Calu3 (cell line): ENCODE data around the gene STAT2. TPM values are rescaled to one million over a fixed set of nuclear protein-coding genes. Genes with fewer than 3 reads are reported as not detected.
"Not testable (repeated sequence)": the region's sequence is repeated elsewhere in the genome, so short reads cannot be mapped to it uniquely, and the experiment has no call there.

ENCODE experiments used
- BruUV-seq: library from RNA; stranded (reverse); fragments of 400-500 nt; replicated peaks from 2 replicates; lab custom pipeline; 2021; lab: Mats Ljungman, UMichigan
- CTCF ChIA-PET: fragments of 300-600 bp; sonication (Branson Sonifier 250); formaldehyde crosslinking; loops from one replicate; lab custom pipeline; 2022; ENCODE audit warnings: antibody characterized with exemption; lab: Charles Lee
- DNase-seq: peaks from one replicate; pipeline ENCODE4 v3.0.0; 2022
- H3K27ac Mint-ChIP-seq: one replicate; pipeline ENCODE4 v1.8.0; 2022; ENCODE audit warnings: mixed read lengths; ENCODE audit not compliant: unreplicated experiment
- H3K27me3 Mint-ChIP-seq: one replicate; pipeline ENCODE4 v1.8.0; 2022; ENCODE audit warnings: mixed read lengths; ENCODE audit not compliant: unreplicated experiment
- H3K36me3 Mint-ChIP-seq: one replicate; pipeline ENCODE4 v1.8.0; 2022; ENCODE audit warnings: mild to moderate bottlenecking, moderate library complexity, mixed read lengths; ENCODE audit not compliant: insufficient read depth, unreplicated experiment
- H3K4me1 Mint-ChIP-seq: one replicate; pipeline ENCODE4 v1.8.0; 2022; ENCODE audit warnings: mild to moderate bottlenecking, low read depth, mixed read lengths; ENCODE audit not compliant: unreplicated experiment
- H3K4me3 Mint-ChIP-seq: one replicate; pipeline ENCODE4 v1.8.0; 2022; ENCODE audit warnings: mild to moderate bottlenecking, low read depth, moderate library complexity, mixed read lengths; ENCODE audit not compliant: unreplicated experiment
- H3K9me3 Mint-ChIP-seq: one replicate; pipeline ENCODE4 v1.8.0; 2022; ENCODE audit warnings: low read depth, mixed read lengths; ENCODE audit not compliant: unreplicated experiment
- CTCF ChIP-seq: fragments of 200-600 bp; IDR thresholded peaks from one replicate; pipeline ENCODE4 v1.8.0; 2022; ENCODE audit warnings: antibody characterized with exemption; ENCODE audit not compliant: unreplicated experiment
- intact Hi-C: fragments of 100-400 bp; cut with micrococcal nuclease; formaldehyde crosslinking; loops from one replicate; pipeline ENCODE4 v1.10.0; 2022; ENCODE audit not compliant: unreplicated experiment
- total RNA-seq: library from RNA; stranded (reverse); gene quantifications from 2 replicates; pipeline ENCODE4 v1.2.3, GENCODE V29; 2022

STAT2 gene
- total RNA-seq, 1 experiment from 2014 or later, result 127 TPM

- no peak for TF ChIP-seq CTCF
- no peaks in the 10 kb centered on the region for H3K36me3 Mint-ChIP-seq
- H3K27ac Mint-ChIP-seq, result no peak overlapping the region
- CTCF ChIA-PET, result no interaction called here
- H3K4me3 Mint-ChIP-seq, result no peak overlapping the region
- no peaks in the 10 kb centered on the region for H3K9me3 Mint-ChIP-seq
- intact Hi-C loops, result no loop called here
- DNase-seq, result no peak
- H3K4me1 Mint-ChIP-seq, result peaks cover 2% of the 10 kb centered on the region
- no peaks in the 10 kb centered on the region for H3K27me3 Mint-ChIP-seq
- BruUV-seq, result no TSS peak
These were observed 33.8 kb downstream of the STAT2 start for GRCh38 chr12:56326126-56326525.

- intact Hi-C loops, result no loop called here
- H3K4me1 Mint-ChIP-seq, result no peaks in the 10 kb centered on the region
- no TSS peak for BruUV-seq
- H3K9me3 Mint-ChIP-seq, result no peaks in the 10 kb centered on the region
- H3K27ac Mint-ChIP-seq, result no peak overlapping the region
- no peaks in the 10 kb centered on the region for H3K36me3 Mint-ChIP-seq
- H3K4me3 Mint-ChIP-seq, result no peak overlapping the region
- TF ChIP-seq CTCF, result no peak
- DNase-seq, result no peak
- CTCF ChIA-PET, result no interaction called here
- no peaks in the 10 kb centered on the region for H3K27me3 Mint-ChIP-seq
These were observed 35.7 kb downstream of the STAT2 start for GRCh38 chr12:56324206-56324605.

DNA sequence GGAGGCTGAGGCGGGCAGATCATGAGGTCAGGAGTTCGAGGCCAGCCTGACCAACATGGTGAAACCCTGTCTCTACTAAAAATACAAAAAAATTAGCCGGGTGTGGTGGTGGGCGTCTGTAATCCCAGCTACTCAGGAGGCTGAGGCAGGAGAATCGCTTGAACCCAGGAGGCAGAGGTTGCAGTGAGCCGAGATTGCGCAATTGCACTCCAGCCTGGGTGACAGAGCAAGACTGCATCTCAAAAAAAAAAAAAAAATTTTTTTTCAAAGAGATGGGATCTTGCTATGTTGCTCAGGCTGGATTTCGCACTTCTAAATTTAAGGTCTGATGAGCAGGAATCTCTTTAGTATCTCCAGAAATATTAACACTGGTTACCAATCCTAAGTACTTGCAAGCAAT is 38.3 kb downstream of the STAT2 start:
- H3K4me1 Mint-ChIP-seq, H3K27me3 Mint-ChIP-seq, H3K27ac Mint-ChIP-seq, H3K9me3 Mint-ChIP-seq, H3K4me3 Mint-ChIP-seq, H3K36me3 Mint-ChIP-seq, BruUV-seq, intact Hi-C loops, DNase-seq: not testable (repeated sequence)
- CTCF ChIA-PET, result interaction anchor here (0.7 to 1.2 kb wide), 2 partner anchors 13 to 143 kb away, joined by 3 to 4 read pairs; no protein-coding TSS in a partner anchor

- no peak for TF ChIP-seq CTCF
- no peak for DNase-seq
- Mint-ChIP-seq H3K36me3 (peaks cover 8% of the 10 kb centered on the region), H3K9me3 (no peaks in the 10 kb centered on the region), H3K4me3 (no peak overlapping the region), H3K4me1 (no peaks in the 10 kb centered on the region), H3K27ac (no peak overlapping the region), H3K27me3 (no peaks in the 10 kb centered on the region)
- CTCF ChIA-PET, result interaction anchor here (0.7 to 1.2 kb wide), 2 partner anchors 12 to 143 kb away, joined by 3 to 4 read pairs; no protein-coding TSS in a partner anchor
- intact Hi-C loops, result no loop called here
- no TSS peak for BruUV-seq
These were observed 38.9 kb downstream of the STAT2 start for GRCh38 chr12:56321027-56321426.

DNA sequence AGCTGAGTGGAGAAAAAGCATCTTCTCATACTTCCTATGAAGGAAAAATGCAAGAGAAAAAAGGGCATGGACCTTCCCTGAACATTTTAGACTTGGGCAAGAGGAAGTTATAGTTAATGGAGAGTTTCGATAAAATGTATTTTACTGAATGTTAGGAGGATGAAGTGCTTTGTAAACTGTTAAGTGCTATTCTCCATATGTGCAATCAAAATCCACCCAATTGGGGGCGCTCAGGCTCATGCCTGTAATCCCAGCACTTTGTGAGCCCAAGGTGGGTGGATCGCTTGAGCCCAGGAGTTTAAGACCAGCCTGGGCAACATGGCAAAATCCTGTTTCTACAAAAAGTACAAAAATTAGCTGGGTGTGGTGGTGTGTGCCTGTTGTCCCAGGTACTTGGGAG is 42.2 kb downstream of the STAT2 start:
- Mint-ChIP-seq H3K27ac (no peak overlapping the region), H3K4me1 (no peaks in the 10 kb centered on the region), H3K4me3 (no peak overlapping the region), H3K36me3 (peaks cover 35% of the 10 kb centered on the region), H3K9me3 (no peaks in the 10 kb centered on the region), H3K27me3 (no peaks in the 10 kb centered on the region)
- DNase-seq, result no peak
- CTCF ChIA-PET, result no interaction called here
- intact Hi-C loops, result no loop called here
- no TSS peak for BruUV-seq
- TF ChIP-seq CTCF, result no peak
